Hematopoietic multipotent progenitor cell treated with erythropoietin and hydrocortisone succinate and interleukin-3 and kit ligand, for 8 days (in vitro differentiated cells): ENCODE measurements around the gene MS4A7.
"Not testable (repeated sequence)": the region's sequence is repeated elsewhere in the genome, so short reads cannot be mapped to it uniquely, and the experiment has no call there.

Experiments
- DNase-seq: peaks from one replicate; pipeline ENCODE4 v3.0.0-alpha.2; 2015

Gene MS4A7

GRCh38 chr11:60378354-60378753, at the start of gene MS4A7:
TSS of gene MS4A7 (plus strand) at chr11:60378532. CDS start at chr11:60383142, 4,610 bp downstream.
- DNase-seq: peak; percentile 17

GRCh38 chr11:60332846-60333245, 45.5 kb upstream of the MS4A7 start:
- DNase-seq: no peak

GRCh38 chr11:60334005-60334620, 44.2 kb upstream of the MS4A7 start:
- peak; percentile 57 for DNase-seq

GRCh38 chr11:60336767-60337391, 41.5 kb upstream of the MS4A7 start:
- DNase-seq: no peak

- no peak for DNase-seq
Observed at GRCh38 chr11:60338053-60338452, 40.3 kb upstream of the MS4A7 start.

- no peak for DNase-seq
Observed at GRCh38 chr11:60339356-60339755, 39.0 kb upstream of the MS4A7 start.

- DNase-seq: peak; percentile 54
Observed at GRCh38 chr11:60343094-60343704, 35.1 kb upstream of the MS4A7 start.

- DNase-seq: no peak
Observed at GRCh38 chr11:60344146-60344545, 34.2 kb upstream of the MS4A7 start.

- DNase-seq: peak; percentile 51
Observed at GRCh38 chr11:60345489-60345888, 32.8 kb upstream of the MS4A7 start.

- no peak for DNase-seq
Observed at GRCh38 chr11:60347084-60347797, 31.1 kb upstream of the MS4A7 start.

GRCh38 chr11:60348116-60348515, 30.2 kb upstream of the MS4A7 start:
- no peak for DNase-seq

GRCh38 chr11:60349990-60350389, 28.3 kb upstream of the MS4A7 start:
- no peak for DNase-seq

- DNase-seq: no peak
Observed at GRCh38 chr11:60357771-60358170, 20.6 kb upstream of the MS4A7 start.

GRCh38 chr11:60360621-60361020, 17.7 kb upstream of the MS4A7 start:
- no peak for DNase-seq

- DNase-seq: no peak
Observed at GRCh38 chr11:60362241-60362640, 16.1 kb upstream of the MS4A7 start.

- DNase-seq: peak; percentile 73
Observed at GRCh38 chr11:60363542-60364470, 14.5 kb upstream of the MS4A7 start.

- DNase-seq: not testable (repeated sequence)
Observed at GRCh38 chr11:60366262-60366904, 11.9 kb upstream of the MS4A7 start.

GRCh38 chr11:60367009-60367408, 11.3 kb upstream of the MS4A7 start:
- no peak for DNase-seq

GRCh38 chr11:60367896-60368295, 10.4 kb upstream of the MS4A7 start:
- no peak for DNase-seq

GRCh38 chr11:60370252-60370810, 8.0 kb upstream of the MS4A7 start:
- no peak for DNase-seq

GRCh38 chr11:60370811-60371298, 7.5 kb upstream of the MS4A7 start:
- DNase-seq: no peak

GRCh38 chr11:60371386-60371785, 6.9 kb upstream of the MS4A7 start:
- no peak for DNase-seq
